ENCODE data around the gene SF3B3.

- TF ChIP-seq, protein P1, sequence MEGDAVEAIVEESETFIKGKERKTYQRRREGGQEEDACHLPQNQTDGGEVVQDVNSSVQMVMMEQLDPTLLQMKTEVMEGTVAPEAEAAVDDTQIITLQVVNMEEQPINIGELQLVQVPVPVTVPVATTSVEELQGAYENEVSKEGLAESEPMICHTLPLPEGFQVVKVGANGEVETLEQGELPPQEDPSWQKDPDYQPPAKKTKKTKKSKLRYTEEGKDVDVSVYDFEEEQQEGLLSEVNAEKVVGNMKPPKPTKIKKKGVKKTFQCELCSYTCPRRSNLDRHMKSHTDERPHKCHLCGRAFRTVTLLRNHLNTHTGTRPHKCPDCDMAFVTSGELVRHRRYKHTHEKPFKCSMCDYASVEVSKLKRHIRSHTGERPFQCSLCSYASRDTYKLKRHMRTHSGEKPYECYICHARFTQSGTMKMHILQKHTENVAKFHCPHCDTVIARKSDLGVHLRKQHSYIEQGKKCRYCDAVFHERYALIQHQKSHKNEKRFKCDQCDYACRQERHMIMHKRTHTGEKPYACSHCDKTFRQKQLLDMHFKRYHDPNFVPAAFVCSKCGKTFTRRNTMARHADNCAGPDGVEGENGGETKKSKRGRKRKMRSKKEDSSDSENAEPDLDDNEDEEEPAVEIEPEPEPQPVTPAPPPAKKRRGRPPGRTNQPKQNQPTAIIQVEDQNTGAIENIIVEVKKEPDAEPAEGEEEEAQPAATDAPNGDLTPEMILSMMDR (IDR thresholded peaks at IDR 0.05) = no peak
- no peak for TF ChIP-seq POLR2AphosphoS5 (IDR thresholded peaks at IDR 0.05)
Measured at GRCh38 chr16:70571623-70572022, 48.0 kb downstream of the SF3B3 start.
